SH-SY5Y (cell line): ENCODE data around the gene KRT10.

Source experiments
- GATA2 ChIP-seq: IDR thresholded peaks from 2 replicates; pipeline ENCODE4 v1.6.1; 2011; ENCODE audit warnings: mild to moderate bottlenecking, low read depth, low read length
- GATA3 ChIP-seq: IDR thresholded peaks from 2 replicates; pipeline ENCODE4 v1.6.1; 2011; ENCODE audit warnings: low read depth, mild to moderate bottlenecking, low read length, moderate library complexity

DNA sequence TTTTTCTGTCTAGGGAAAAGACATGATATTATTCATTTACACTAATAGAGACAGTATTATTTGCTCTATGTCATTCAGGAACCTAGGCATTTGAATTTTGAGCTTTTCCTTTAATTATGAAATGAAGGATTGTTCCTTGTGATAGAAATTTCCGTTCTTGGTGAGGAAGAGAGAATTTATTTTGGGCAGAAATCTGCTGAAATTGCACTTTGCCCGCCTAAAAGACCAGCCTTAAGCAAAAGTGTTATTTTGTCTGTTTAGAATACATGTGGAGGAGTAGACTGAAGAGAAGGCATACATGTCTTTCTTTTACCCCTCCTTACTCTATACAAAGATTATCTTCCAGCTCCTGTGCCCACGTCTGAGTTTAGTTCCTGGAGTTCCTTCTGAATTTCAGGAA lies 16.8 kb upstream of the KRT10 start:
- TF ChIP-seq GATA2 (no peak), GATA3 (no peak)
